Tibial nerve (tissue), 3 donors: ENCODE results near the gene ALK.

ENCODE experiments used
- CTCF ChIP-seq, 5 experiments: fragments of 200-600 bp in 3 of 5; fragments of 450-650 bp in 2 of 5; sonication (generic) in 3 of 5; IDR thresholded peaks; one replicate each; pipeline ENCODE4 v1.5.1; 2016 to 2019; ENCODE audit warnings: antibody characterized with exemption in 5 of 5, mild to moderate bottlenecking in 3 of 5, moderate library complexity in 2 of 5
- POLR2A ChIP-seq, 2 donors: fragments of 450-650 bp; IDR thresholded peaks; one replicate each; pipeline ENCODE4 v1.6.1; 2017; ENCODE audit warnings: antibody characterized with exemption in 2 of 2, mild to moderate bottlenecking in 2 of 2, moderate library complexity in 2 of 2

GRCh38 chr2:29426354-29426753 is 495.0 kb downstream of the ALK start:
- TF ChIP-seq CTCF (IDR thresholded peaks at IDR 0.05) (no peak), POLR2A (IDR thresholded peaks at IDR 0.05) (no peak)
